ENCODE results near the gene TMEM44.

TMEM44 gene

GRCh38 chr3:194661946-194662345, 28.7 kb upstream of the TMEM44 start:
- no peak for TF ChIP-seq CTCF (IDR thresholded peaks at IDR 0.05; ENCODE audit: extremely low read depth, missing control alignments)
- no peak for DNase-seq (ENCODE audit: low spot score)

GRCh38 chr3:194661374-194661773, 28.2 kb upstream of the TMEM44 start:
- no peak for DNase-seq (ENCODE audit: low spot score)
- TF ChIP-seq CTCF (IDR thresholded peaks at IDR 0.05; ENCODE audit: extremely low read depth, missing control alignments) = no peak

- no peak for DNase-seq (ENCODE audit: low spot score)
- TF ChIP-seq CTCF (IDR thresholded peaks at IDR 0.05; ENCODE audit: extremely low read depth, missing control alignments) = no peak
Observed at GRCh38 chr3:194659778-194660177, 26.6 kb upstream of the TMEM44 start.

- DNase-seq (ENCODE audit: low spot score) = no peak
- no peak for TF ChIP-seq CTCF (IDR thresholded peaks at IDR 0.05; ENCODE audit: extremely low read depth, missing control alignments)
Observed at GRCh38 chr3:194658477-194659242, 25.4 kb upstream of the TMEM44 start.

- no peak for TF ChIP-seq CTCF (IDR thresholded peaks at IDR 0.05; ENCODE audit: extremely low read depth, missing control alignments)
Observed at GRCh38 chr3:194657439-194657838, 24.2 kb upstream of the TMEM44 start.

GRCh38 chr3:194654443-194654842, 21.2 kb upstream of the TMEM44 start:
- no peak for TF ChIP-seq CTCF (IDR thresholded peaks at IDR 0.05; ENCODE audit: extremely low read depth, missing control alignments)
- DNase-seq (ENCODE audit: low spot score) = no peak

More at GRCh38 chr3:194657439-194657838, 24.2 kb upstream of the TMEM44 start:
- no peak for DNase-seq (ENCODE audit: low spot score)

- TF ChIP-seq CTCF (IDR thresholded peaks at IDR 0.05; ENCODE audit: extremely low read depth, missing control alignments) = no peak
- no peak for DNase-seq (ENCODE audit: low spot score)
Observed at GRCh38 chr3:194647747-194648146, 14.5 kb upstream of the TMEM44 start.

All from GM20000 (cell line).